ENCODE measurements around the gene CALD1. TPM values are rescaled to one million over a fixed set of nuclear protein-coding genes. Genes with fewer than 3 reads are reported as not detected.

Gene CALD1
- total RNA-seq, 1 experiment from 2014 or later, result 107 TPM

GRCh38 chr7:134949171-134949570 lies 169.7 kb downstream of the CALD1 start:
- no peaks in the 10 kb centered on the region for H3K27me3 ChIP-seq (ENCODE audit: insufficient read depth, low read length)
- no peak overlapping the region for H3K18ac ChIP-seq (ENCODE audit: insufficient read length, low read depth, low read length)
- H3K79me2 ChIP-seq (ENCODE audit: insufficient read depth, low read length), result no peaks in the 10 kb centered on the region
- Mint-ChIP-seq H3K4me1 (no peaks in the 10 kb centered on the region), H3K36me3 (ENCODE audit: insufficient read depth in 1 of 3, low read depth in 3 of 3) (peaks cover 26 to 72% (median 57%) of the 10 kb centered on the region in 3 experiments; a peak in 6 of 7 replicates), H3K9me3 (no peaks in the 10 kb centered on the region), H3K27ac (no peak overlapping the region), H3K4me3 (no peak overlapping the region), H3K27me3 (ENCODE audit: low read depth) (no peaks in the 10 kb centered on the region)
- no peak for DNase-seq
- H4K91ac ChIP-seq (ENCODE audit: insufficient read length, low read depth, low read length), result no peak overlapping the region
- H3T11ph ChIP-seq (ENCODE audit: low read length), result no peak overlapping the region
- no peak overlapping the region for H3K9ac ChIP-seq (ENCODE audit: extremely low read depth, insufficient read length, low read length)
- no peak overlapping the region for H3K27ac ChIP-seq (ENCODE audit: insufficient read length, low read depth, low read length)
- no peak overlapping the region for H2AFZ ChIP-seq (ENCODE audit: low read length)
- no peak for TF ChIP-seq CTCF (conservative IDR thresholded peaks at IDR 0.05)
- no peak overlapping the region for H4K8ac ChIP-seq (replicated peaks; ENCODE audit: insufficient read length, low read depth, low read length)
- H3K4me2 ChIP-seq (ENCODE audit: insufficient read depth, insufficient read length, low read length), result no peak overlapping the region
- no peaks in the 10 kb centered on the region for H3K79me1 ChIP-seq (ENCODE audit: insufficient read depth, low read depth, low read length, poor library complexity, severe bottlenecking)
- H2BK120ac ChIP-seq (ENCODE audit: low read depth, low read length, poor library complexity, severe bottlenecking), result no peak overlapping the region
- H2BK15ac ChIP-seq (ENCODE audit: low read depth, low read length), result no peak overlapping the region
- H3K14ac ChIP-seq (ENCODE audit: insufficient read depth, low read length), result no peak overlapping the region
- H3K56ac ChIP-seq (ENCODE audit: insufficient read length, low read depth, low read length), result no peak overlapping the region
- WGBS (ENCODE audit: extremely low coverage, insufficient read length, low lambda C conversion rate), result no CpG with 5 or more reads among the region's 3 CpGs
- H3K23me2 ChIP-seq (ENCODE audit: insufficient read length, low read depth, low read length, poor library complexity, severe bottlenecking), result no peaks in the 10 kb centered on the region
- H3K4me1 ChIP-seq (ENCODE audit: insufficient read depth, low read length), result no peaks in the 10 kb centered on the region
- H3K4ac ChIP-seq (ENCODE audit: low read depth, low read length), result no peak overlapping the region
- H3K9me3 ChIP-seq (ENCODE audit: control insufficient read depth, low read depth, low read length), result no peaks in the 10 kb centered on the region
- no peak overlapping the region for H2BK12ac ChIP-seq (ENCODE audit: insufficient read length, low read depth, low read length)
- no peak overlapping the region for H2BK20ac ChIP-seq (ENCODE audit: low read depth, low read length, poor library complexity, severe bottlenecking)
- H2AK5ac ChIP-seq (ENCODE audit: insufficient read length, low read length), result no peak overlapping the region
- no peak overlapping the region for H3K23ac ChIP-seq (ENCODE audit: insufficient read length, low read depth, low read length)
- no peaks in the 10 kb centered on the region for H4K20me1 ChIP-seq (ENCODE audit: control insufficient read depth, insufficient read depth, insufficient read length)
- no peak overlapping the region for H2BK5ac ChIP-seq (ENCODE audit: insufficient read length, low read length)
- H4K5ac ChIP-seq (ENCODE audit: insufficient read length, low read depth, low read length), result no peak overlapping the region

Measured in H9 (cell line).